AG10803 (cell line): Measurements from ENCODE around the gene GFOD2.

ENCODE experiments used
- DNase-seq: peaks from one replicate; pipeline ENCODE4 v3.0.0; 2010; ENCODE audit warnings: low read depth
- H3K4me3 ChIP-seq: 2 replicates; pipeline ENCODE4 v1.5.1; 2011; ENCODE audit warnings: mild to moderate bottlenecking, low read length, control low read depth
- CTCF ChIP-seq: conservative IDR thresholded peaks from 2 replicates; pipeline ENCODE4 v1.5.1; 2011; ENCODE audit warnings: mild to moderate bottlenecking, low read length, control low read depth, inconsistent platforms

Gene GFOD2

GRCh38 chr16:67749436-67750078, 30.4 kb upstream of the GFOD2 start:
- no peak overlapping the region for H3K4me3 ChIP-seq
- TF ChIP-seq CTCF = no peak
- DNase-seq = no peak

- no peak for TF ChIP-seq CTCF
- H3K4me3 ChIP-seq = no peak overlapping the region
- no peak for DNase-seq
Measured at GRCh38 chr16:67748834-67749233, 29.7 kb upstream of the GFOD2 start.

GRCh38 chr16:67746846-67747245, 27.7 kb upstream of the GFOD2 start:
- TF ChIP-seq CTCF = no peak
- H3K4me3 ChIP-seq = no peak overlapping the region
- DNase-seq = no peak

GRCh38 chr16:67741118-67741517, 22.0 kb upstream of the GFOD2 start:
- TF ChIP-seq CTCF = no peak
- no peak overlapping the region for H3K4me3 ChIP-seq
- no peak for DNase-seq

- no peak overlapping the region for H3K4me3 ChIP-seq
- no peak for TF ChIP-seq CTCF
- DNase-seq = no peak
Measured at GRCh38 chr16:67740391-67740790, 21.3 kb upstream of the GFOD2 start.

GRCh38 chr16:67736858-67737257, 17.7 kb upstream of the GFOD2 start:
- no peak for DNase-seq
- no peak for TF ChIP-seq CTCF
- no peak overlapping the region for H3K4me3 ChIP-seq

GRCh38 chr16:67734731-67735201, 15.7 kb upstream of the GFOD2 start:
- no peak for DNase-seq
- H3K4me3 ChIP-seq = no peak overlapping the region
- no peak for TF ChIP-seq CTCF
